HG02623 (cell line): ENCODE data around the gene ZNF516.
"Not testable (repeated sequence)": the region's sequence is repeated elsewhere in the genome, so short reads cannot be mapped to it uniquely, and the experiment has no call there.

Experiments used
- ATAC-seq: cut with Tn5 transposase; IDR thresholded peaks from one replicate; pipeline ENCODE4 v1.9.1; 2021; ENCODE audit warnings: moderate library complexity; ENCODE audit not compliant: unreplicated experiment

The ZNF516 gene

DNA sequence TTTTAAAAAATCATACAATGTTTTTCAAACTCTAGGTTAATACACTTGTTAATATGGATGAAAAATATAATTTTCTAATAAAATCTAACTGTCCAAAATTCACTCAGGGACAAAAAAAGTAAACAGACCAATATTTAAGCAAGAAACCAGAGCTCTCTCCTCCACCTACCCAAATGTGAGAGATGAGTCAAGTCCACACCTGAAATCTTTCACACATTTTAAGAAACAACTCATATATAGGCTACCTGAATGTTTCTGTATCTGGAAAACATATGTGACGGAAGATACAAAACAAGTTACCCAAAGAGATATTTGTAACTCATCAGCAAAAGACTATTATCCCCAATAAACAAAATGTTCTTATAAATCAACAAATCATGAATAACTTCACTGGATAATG is 20.2 kb downstream of the ZNF516 start:
- ATAC-seq: no peak

DNA sequence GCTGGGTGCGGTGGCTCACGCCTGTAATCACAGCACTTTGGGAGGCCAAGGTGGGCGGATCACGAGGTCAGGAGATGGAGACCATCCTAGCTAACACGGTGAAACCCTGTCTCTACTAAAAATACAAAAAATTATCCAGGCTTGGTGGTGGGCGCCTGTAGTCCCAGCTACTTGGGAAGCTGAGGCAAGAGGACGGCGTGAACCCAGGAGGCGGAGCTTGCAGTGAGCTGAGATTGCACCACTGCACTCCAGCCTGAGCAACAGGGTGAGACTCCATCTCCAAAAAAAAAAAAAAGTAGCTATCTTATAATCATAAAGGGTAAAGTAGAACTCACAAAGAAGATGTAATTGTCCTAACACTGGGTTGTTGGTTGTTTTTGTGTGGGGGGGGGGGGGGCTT is 21.5 kb downstream of the ZNF516 start:
- ATAC-seq: not testable (repeated sequence)

DNA sequence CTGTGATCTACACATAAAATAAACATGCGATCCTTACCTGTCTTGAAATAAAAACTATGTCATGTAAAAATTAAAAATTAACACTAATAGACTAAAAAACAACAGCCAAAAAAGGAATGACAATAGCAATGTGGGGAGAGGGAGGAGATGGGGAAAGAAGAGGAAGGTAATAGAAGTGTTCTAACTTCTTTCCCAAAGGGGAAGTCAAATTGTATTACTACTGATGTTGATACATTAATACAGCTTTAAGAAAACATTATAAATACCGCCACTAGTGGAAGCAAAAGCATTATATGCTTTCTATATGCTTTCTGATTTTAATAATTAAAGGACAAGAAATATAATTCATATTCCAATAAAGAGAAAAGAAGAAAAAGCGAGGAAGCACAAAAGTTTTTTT is 22.2 kb downstream of the ZNF516 start:
- no peak for ATAC-seq

DNA sequence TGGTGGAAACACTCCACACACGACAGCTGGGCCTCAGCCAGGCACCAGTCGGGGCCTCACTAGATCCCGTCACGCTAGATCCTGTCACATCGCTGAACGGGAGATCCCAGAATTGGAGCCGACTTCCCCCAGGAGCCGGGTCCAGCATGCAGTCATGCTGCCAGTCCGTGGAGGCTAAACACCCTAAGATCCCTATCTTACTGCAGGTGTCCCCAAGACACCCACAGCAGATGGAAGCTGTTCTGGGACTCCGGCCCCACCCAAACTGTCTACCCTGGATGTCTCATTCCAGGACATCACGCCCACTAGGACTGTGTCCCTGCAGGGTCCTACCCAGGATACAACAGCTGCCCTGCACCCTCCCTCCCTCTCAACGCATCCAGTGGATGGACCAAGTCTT is 23.4 kb downstream of the ZNF516 start:
- ATAC-seq: no peak

DNA sequence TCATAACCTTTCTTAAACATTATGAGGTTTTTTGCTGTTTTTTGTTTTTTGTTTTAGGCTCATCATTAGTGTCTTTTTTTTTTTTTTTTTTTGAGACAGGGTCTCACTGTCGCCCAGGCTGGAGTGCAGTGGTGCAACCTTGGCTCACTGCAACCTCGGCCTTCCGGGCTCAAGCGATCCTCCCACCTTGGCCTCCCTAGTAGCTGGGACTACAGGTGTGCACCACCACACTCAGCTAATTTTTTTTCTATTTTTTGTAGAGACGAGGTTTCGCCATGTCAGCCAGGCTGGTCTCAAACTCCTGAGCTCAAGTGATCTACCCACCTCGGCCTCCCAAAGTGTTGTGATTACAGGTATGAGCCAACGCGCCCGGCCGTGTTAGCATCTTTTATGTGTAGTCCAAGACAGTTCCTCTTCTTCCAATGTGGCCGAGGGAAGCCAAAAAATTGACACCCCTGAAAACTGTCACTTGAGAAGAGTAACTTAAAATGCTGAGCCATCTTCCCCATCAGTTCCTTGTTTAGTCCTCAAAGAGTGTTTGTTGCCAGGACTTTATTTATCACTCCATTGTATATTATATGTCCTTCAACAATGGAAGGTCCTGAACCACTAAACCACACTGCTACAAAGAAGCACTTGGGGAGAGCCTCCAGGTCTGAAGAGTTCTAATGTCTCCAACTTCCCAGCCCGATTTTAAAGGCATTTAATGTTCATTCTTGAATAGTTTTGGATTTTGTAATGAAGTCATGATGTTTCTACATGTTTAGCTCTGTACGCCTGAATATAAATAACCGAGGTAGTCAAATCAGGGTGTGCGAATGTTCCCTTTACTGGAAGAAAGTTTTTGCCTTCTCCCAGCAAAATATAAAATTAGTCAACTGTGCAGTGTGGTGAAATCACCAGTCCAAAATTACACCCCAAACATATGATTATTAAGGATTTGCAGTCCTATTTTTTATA is 26.4 kb downstream of the ZNF516 start:
- ATAC-seq: no peak

GRCh38 chr18:76467371-76468190 is 27.5 kb downstream of the ZNF516 start:
- ATAC-seq: no peak

GRCh38 chr18:76466410-76466991 is 28.5 kb downstream of the ZNF516 start:
- no peak for ATAC-seq

DNA sequence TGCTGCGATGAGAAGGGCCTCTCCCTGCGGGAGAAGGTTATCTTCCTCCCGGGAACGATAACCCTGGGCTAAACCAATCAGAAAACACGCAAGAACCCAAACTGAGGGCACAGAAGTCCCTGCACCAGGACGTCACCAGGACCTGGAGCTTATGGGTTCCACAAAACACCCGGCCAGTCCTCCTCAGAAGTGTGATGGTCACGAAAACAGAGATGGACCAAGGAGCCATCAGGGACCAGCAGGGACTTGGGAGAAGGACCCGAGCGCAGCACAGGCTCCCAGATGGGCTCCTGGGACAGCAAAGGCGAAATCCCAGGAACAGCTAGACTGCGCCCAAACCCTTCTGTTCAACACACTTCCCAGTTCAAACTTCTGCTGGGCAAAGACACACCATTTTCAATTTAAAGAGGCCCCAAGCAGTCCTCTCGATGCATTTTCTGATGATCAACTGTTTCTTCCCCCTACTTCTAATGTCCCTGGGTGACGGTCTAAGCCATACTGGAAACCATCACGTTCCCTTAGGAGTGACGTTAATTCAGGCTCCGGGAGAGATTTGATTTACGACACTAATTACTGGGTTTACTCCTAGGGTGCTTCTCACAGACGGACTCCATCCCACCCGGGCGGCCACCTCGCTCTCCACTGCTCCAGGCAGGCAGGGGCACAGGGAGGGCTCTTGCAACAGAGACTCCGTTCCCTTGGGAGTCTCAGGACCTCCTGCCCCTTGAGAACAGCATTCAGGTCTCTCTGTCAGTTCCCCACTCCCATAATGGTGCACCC is 29.2 kb downstream of the ZNF516 start:
- no peak for ATAC-seq

GRCh38 chr18:76464281-76465259 is 30.5 kb downstream of the ZNF516 start:
- ATAC-seq: no peak

DNA sequence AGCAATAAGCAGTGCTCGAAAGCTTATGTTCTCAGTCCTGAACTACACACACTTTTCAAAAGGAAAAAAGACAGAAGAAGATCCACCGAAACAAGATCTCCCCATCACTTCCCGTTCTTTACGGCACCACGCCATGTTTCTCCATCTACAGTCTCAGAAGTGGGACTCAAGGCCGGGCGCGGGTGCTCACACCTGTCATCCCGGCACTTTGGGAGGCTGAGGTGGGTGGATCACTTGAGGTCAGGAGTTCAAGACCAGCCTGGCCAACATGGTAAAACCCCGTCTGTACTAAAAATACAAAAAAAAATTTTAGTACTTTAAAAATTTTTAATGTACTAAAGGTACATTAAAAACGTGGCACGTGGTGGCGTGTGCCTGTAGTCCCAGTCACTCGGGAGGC is 31.2 kb downstream of the ZNF516 start:
- ATAC-seq: no peak

DNA sequence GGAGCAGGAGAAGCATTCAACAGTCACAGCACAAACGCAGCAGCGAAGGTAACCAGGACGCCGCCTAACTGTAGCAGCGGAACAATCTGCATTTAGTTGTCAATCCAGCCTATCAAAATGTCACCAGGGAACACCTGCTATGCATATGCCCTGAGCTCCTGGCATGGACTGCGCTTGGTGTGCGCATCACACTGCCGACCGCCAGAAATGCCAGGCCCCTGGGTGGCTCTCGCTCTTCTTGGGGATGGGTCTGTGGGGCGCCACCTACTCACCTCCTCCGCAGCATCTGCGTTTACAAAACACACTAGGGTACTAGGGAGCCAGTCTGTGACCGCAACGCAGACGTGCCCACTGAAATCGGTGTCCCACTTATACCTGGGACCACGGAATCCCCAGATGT is 31.7 kb downstream of the ZNF516 start:
- no peak for ATAC-seq

DNA sequence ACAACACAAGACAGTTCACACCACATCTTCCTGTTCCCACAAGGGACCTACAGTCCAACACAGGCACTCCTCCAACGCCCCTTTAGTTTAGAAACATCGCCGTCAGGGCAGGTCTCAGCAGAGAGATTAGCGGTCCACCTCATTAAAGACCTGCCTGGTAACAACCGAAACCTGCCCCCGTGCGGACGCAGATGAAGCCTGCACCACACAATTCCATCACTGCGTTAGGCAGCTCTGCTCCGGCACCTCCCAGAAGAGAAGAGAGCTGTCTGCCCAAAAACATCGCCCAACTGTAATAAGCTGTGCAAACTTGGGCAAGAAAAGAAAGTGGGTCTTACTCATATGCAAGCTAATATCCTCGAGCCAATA is 32.7 kb downstream of the ZNF516 start:
- ATAC-seq: no peak

- ATAC-seq: no peak
Measured at GRCh38 chr18:76461692-76462325, 33.2 kb downstream of the ZNF516 start.

GRCh38 chr18:76461148-76461547 is 33.9 kb downstream of the ZNF516 start:
- ATAC-seq: no peak

GRCh38 chr18:76460482-76460881 is 34.6 kb downstream of the ZNF516 start:
- no peak for ATAC-seq

DNA sequence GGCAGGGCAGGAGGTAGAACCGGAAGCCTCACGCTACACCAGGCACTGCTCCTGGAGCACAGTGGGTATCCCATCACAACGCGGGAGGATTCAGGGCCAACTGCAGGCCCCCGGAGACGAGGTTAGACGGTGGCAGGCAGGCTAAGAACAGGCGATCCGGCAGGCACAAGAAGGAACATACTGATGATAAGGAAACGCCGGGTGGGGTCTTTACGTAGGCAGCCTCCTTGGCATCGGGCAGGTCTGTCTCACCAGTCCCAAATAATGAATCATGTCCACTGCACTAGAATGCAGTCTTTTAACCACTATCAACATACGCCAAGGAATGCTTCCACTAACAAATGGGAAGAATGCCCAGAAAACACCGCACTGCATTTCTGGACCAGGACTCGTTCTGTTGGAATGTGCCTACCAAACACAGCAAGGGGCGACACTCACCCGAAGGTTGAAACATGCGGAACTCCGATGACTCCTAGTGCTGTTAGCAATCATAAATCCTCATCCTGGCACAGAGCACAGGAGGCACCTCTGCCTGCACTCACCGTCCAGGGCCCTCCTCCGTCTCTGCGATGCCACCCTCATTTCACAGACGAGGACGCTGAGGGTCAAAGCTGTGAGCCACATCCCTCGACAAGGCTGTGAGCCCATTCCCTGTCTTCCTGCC is 35.2 kb downstream of the ZNF516 start:
- ATAC-seq: no peak

DNA sequence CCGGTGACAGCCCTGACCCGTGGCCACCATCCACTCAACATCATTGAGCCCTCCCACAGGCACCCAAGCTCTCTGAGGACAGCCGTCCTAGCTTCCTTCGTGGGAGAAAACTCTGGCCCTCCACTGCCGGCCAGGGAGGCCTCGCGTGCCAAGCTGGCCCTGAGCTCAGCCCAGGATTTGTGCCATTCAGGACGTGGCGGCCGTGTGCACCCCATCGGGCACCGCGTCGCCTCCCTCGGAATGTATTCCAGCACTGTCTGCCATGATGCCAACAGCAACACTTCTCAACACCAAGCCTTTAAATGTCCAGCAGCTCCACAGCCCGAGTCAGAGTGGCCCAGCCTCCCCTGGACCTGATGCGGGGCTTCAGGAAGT is 35.7 kb downstream of the ZNF516 start:
- ATAC-seq: no peak

GRCh38 chr18:76458522-76459311 is 36.3 kb downstream of the ZNF516 start:
- ATAC-seq: no peak
